HepG2 (cell line): ENCODE data around the gene CLDN4. TPM values are rescaled to one million over a fixed set of nuclear protein-coding genes. Genes with fewer than 3 reads are reported as not detected.

Experiments
- ATAC-seq: fragments of 200-7000 bp; cut with Tn5 transposase; 3 replicates; pipeline ENCODE4 v1.9.1; 2020; ENCODE audit warnings: mild to moderate bottlenecking, moderate library complexity
- BruUV-seq: library from RNA; stranded (reverse); fragments of 400-500 nt; replicated peaks from 2 replicates; lab custom pipeline; 2021; lab: Mats Ljungman, UMichigan
- CTCF ChIA-PET: fragments of 300-600 bp; formaldehyde crosslinking; extraction: SDS; loops from one replicate; lab custom pipeline; 2021; ENCODE audit warnings: low total read pairs, inconsistent platforms, low intra/inter-chr PET ratio; lab: Yijun Ruan, JAX
- POLR2A ChIA-PET: fragments of 350-600 bp; sonication (Branson Sonifier 250); formaldehyde crosslinking; loops from one replicate; lab custom pipeline; 2020; ENCODE audit warnings: antibody characterized with exemption, inconsistent platforms; lab: Yijun Ruan, JAX
- DNase-seq: peaks from one replicate; pipeline ENCODE4 v3.0.0-alpha.2; 2015; ENCODE audit warnings: low spot score
- FAIRE-seq: peaks from 3 replicates; lab custom pipeline; 2011; peaks lifted over from hg19 to GRCh38; lab: Jason Lieb, UNC
- H2AFZ ChIP-seq: one replicate; pipeline ENCODE4 v1.6.1; 2011; ENCODE audit warnings: low read length, inconsistent platforms
- H3K27ac ChIP-seq: fragments of 300-600 bp; 3 replicates; pipeline ENCODE4 v1.8.0; 2011; ENCODE audit warnings: mixed run types, mild to moderate bottlenecking, mixed read lengths, low read length, inconsistent platforms; ENCODE audit not compliant: insufficient read depth; ENCODE audit errors: extremely low read length
- H3K27me3 ChIP-seq, 2 experiments: fragments of 200-600 bp in 1 of 2; 2 replicates in 1 of 2; 3 replicates in 1 of 2; pipeline versions ENCODE4 v1.6.0 to v1.8.0; 2011; ENCODE audit warnings: low read length in 2 of 2, mild to moderate bottlenecking in 2 of 2, moderate library complexity in 2 of 2, inconsistent platforms in 1 of 2; ENCODE audit not compliant: insufficient read depth in 2 of 2, control insufficient read depth in 1 of 2
- H3K36me3 ChIP-seq, 2 experiments: fragments of 200-600 bp in 1 of 2; replicated peaks in 1 of 2; 2 replicates in 1 of 2; 3 replicates in 1 of 2; pipeline versions ENCODE4 v1.5.1 to v1.8.0; 2011; ENCODE audit warnings: low read length in 2 of 2, inconsistent platforms in 1 of 2; ENCODE audit not compliant: insufficient read depth in 2 of 2, control insufficient read depth in 1 of 2
- H3K4me1 ChIP-seq: 2 replicates; pipeline ENCODE4 v1.5.1; 2012; ENCODE audit warnings: low read length, inconsistent platforms; ENCODE audit not compliant: insufficient read depth
- H3K4me2 ChIP-seq: 2 replicates; pipeline ENCODE4 v1.6.0; 2011; ENCODE audit warnings: low read depth, low read length, inconsistent platforms
- H3K4me3 ChIP-seq, 3 experiments: fragments of 200-600 bp in 1 of 3; sonication (generic), shearing (Covaris generic) in 1 of 3; replicated peaks in 1 of 3; 2 replicates each; pipeline ENCODE4 v1.5.1; 2011 to 2016; ENCODE audit warnings: low read length in 3 of 3, inconsistent platforms in 2 of 3, low read depth in 2 of 3, mild to moderate bottlenecking in 2 of 3, control low read depth in 1 of 3, mixed read lengths in 1 of 3; ENCODE audit not compliant: insufficient read depth in 1 of 3
- H3K79me2 ChIP-seq: one replicate; pipeline ENCODE4 v1.6.1; 2011; ENCODE audit warnings: low read length, inconsistent platforms; ENCODE audit not compliant: insufficient read depth
- H3K9ac ChIP-seq: 2 replicates; pipeline ENCODE4 v1.6.0; 2011; ENCODE audit warnings: mild to moderate bottlenecking, low read depth, low read length, inconsistent platforms; ENCODE audit not compliant: insufficient read depth
- H3K9me3 ChIP-seq: 2 replicates; pipeline ENCODE4 v1.5.1; 2012; ENCODE audit warnings: mild to moderate bottlenecking, low read length
- H4K20me1 ChIP-seq: 2 replicates; pipeline ENCODE4 v1.6.0; 2011; ENCODE audit warnings: inconsistent platforms, mild to moderate bottlenecking, low read length, moderate library complexity; ENCODE audit not compliant: insufficient read depth
- BCL6 ChIP-seq: IDR thresholded peaks from 2 replicates; pipeline ENCODE4 v1.6.1; 2016; ENCODE audit warnings: missing genetic modification reagents, missing compliant biosample characterization
- CBX1 ChIP-seq: IDR thresholded peaks from one replicate; pipeline ENCODE4 v1.6.1; 2016; ENCODE audit warnings: antibody characterized with exemption, low read depth
- CBX5 ChIP-seq: sonication (generic); formaldehyde crosslinking; IDR thresholded peaks from 2 replicates; pipeline ENCODE4 v1.4.0; 2020; ENCODE audit warnings: missing genetic modification reagents, borderline replicate concordance
- CHD4 ChIP-seq: fragments of 200-600 bp; sonication (generic); IDR thresholded peaks from 2 replicates; pipeline ENCODE4 v1.7.0; 2017; ENCODE audit warnings: mild to moderate bottlenecking, low read length, borderline replicate concordance
- DBP ChIP-seq: sonication (generic); formaldehyde crosslinking; IDR thresholded peaks from 2 replicates; pipeline ENCODE4 v1.4.0; 2020; ENCODE audit warnings: missing genetic modification reagents; ENCODE audit errors: not compliant biosample characterization
- FLYWCH1 ChIP-seq: sonication (generic); formaldehyde crosslinking; IDR thresholded peaks from 2 replicates; pipeline ENCODE4 v1.8.1; 2023; ENCODE audit warnings: mild to moderate bottlenecking, missing genetic modification reagents
- HDAC1 ChIP-seq: sonication (generic); formaldehyde crosslinking; IDR thresholded peaks from 2 replicates; pipeline ENCODE4 v1.5.1; 2020; ENCODE audit warnings: mild to moderate bottlenecking, missing genetic modification reagents
- HOXA9 ChIP-seq: sonication (generic); formaldehyde crosslinking; IDR thresholded peaks from 2 replicates; pipeline ENCODE4 v1.8.1; 2022; ENCODE audit warnings: missing genetic modification reagents, mild to moderate bottlenecking, moderate library complexity, borderline replicate concordance
- JARID2 ChIP-seq: sonication (generic); formaldehyde crosslinking; IDR thresholded peaks from 2 replicates; pipeline ENCODE4 v1.8.1; 2023; ENCODE audit warnings: missing genetic modification reagents, inconsistent platforms; ENCODE audit not compliant: insufficient replicate concordance
- MIER3 ChIP-seq: IDR thresholded peaks from 2 replicates; pipeline ENCODE4 v1.6.1; 2016; ENCODE audit warnings: missing compliant biosample characterization, borderline replicate concordance
- SKI ChIP-seq: fragments of 450-650 bp; IDR thresholded peaks from one replicate; pipeline ENCODE4 v1.6.1; 2018; ENCODE audit warnings: mild to moderate bottlenecking; ENCODE audit not compliant: partially characterized antibody
- SPEN ChIP-seq: sonication (generic); formaldehyde crosslinking; IDR thresholded peaks from 2 replicates; pipeline ENCODE4 v1.5.1; 2020; ENCODE audit warnings: low read depth, mild to moderate bottlenecking, missing genetic modification reagents
- ZGPAT ChIP-seq: IDR thresholded peaks from 2 replicates; pipeline ENCODE4 v1.6.1; 2016; ENCODE audit warnings: mild to moderate bottlenecking
- ZNF619 ChIP-seq: sonication (generic); formaldehyde crosslinking; IDR thresholded peaks from 2 replicates; pipeline ENCODE4 v1.4.0; 2020; ENCODE audit warnings: mild to moderate bottlenecking, missing genetic modification reagents
- ZNF629 ChIP-seq: sonication (generic); formaldehyde crosslinking; conservative IDR thresholded peaks from 2 replicates; pipeline ENCODE4 v1.5.0; 2020; ENCODE audit warnings: missing genetic modification reagents
- ZNF639 ChIP-seq: conservative IDR thresholded peaks from 2 replicates; pipeline ENCODE4 v1.6.1; 2018; ENCODE audit warnings: missing genetic modification reagents
- WGBS: methylation state at CpG from one replicate; pipeline ENCODE4 v1.1.6; 2017; ENCODE audit warnings: low lambda C conversion rate; 5-methylcytosine and 5-hydroxymethylcytosine counted together
- in situ Hi-C: cut with HindIII; loops from 2 replicates; pipeline ENCODE4 v1.10.0; 2017; ENCODE audit warnings: low pct_unique_long_range_greater_than_20kb; ENCODE audit not compliant: extremely low pct_ligation_motif_present
- intact Hi-C: fragments of 100-400 bp; cut with micrococcal nuclease; formaldehyde crosslinking; loops from one replicate; pipeline ENCODE4 v1.10.0; 2022; ENCODE audit not compliant: unreplicated experiment
- polyA plus RNA-seq, 8 experiments: library from polyadenylated mRNA; depleted of rRNA in 3 of 8; stranded (reverse) in 7 of 8; unstranded in 1 of 8; fragments of >200 nt; fragmentation: Illumina TruSeq in 4 of 8; extraction: Trizol in 4 of 8; gene quantifications; 2 replicates each; pipeline versions ENCODE4 v1.2.1 to v1.2.3, GENCODE V29; 2011 to 2016; ENCODE audit warnings: low read depth in 4 of 8, missing spikeins in 1 of 8, mixed read lengths in 1 of 8; ENCODE audit not compliant: insufficient read depth in 1 of 8
- total RNA-seq, 5 experiments: library from RNA; depleted of rRNA; stranded (reverse); fragments of >200 nt; fragmentation: Illumina TruSeq; extraction: Trizol; gene quantifications; 2 replicates each; pipeline ENCODE4 v1.2.3, GENCODE V29; 2016; ENCODE audit warnings: low read depth in 1 of 5
- TF ChIP-seq, protein P1 (sequence below): sonication (generic); formaldehyde crosslinking; IDR thresholded peaks from 2 replicates; pipeline ENCODE4 v1.4.0; 2020; ENCODE audit warnings: mild to moderate bottlenecking, missing genetic modification reagents
- TF ChIP-seq, protein P2 (sequence below): sonication (generic); formaldehyde crosslinking; conservative IDR thresholded peaks from 2 replicates; pipeline ENCODE4 v1.5.0; 2020; ENCODE audit warnings: missing genetic modification reagents

Gene CLDN4
- total and polyA plus RNA-seq, 2 of the 13 experiments (the other 11 are each of a cell fraction or from before 2014, with no cell fraction given), result 28.2 to 35.7 TPM

GRCh38 chr7:73838642-73839041 is 7.8 kb downstream of the CLDN4 start (continued):
- no peak for TF ChIP-seq MIER3 (CRISPR knock-in tag)

DNA sequence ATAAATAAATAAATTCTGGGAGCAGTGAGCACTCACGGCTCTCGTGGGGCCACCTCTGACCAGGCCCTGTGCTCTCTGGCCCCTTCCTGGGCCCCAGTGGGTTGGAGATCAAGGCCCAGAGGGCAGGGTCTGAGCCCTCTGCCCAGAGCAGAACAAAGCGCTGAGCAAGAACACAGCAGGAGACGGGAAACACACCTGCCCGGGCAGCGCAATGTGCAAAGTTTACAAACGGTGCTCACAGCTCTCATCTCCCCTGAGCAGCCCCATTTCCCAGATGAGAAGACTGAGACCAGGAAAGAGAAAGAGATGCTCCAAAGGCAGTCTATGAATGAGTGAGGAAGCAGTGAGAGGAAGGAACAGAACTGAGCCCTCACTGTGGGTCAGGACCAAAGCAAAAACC is 8.5 kb downstream of the CLDN4 start:
- Histone ChIP-seq H2AFZ (no peak overlapping the region), H3K36me3 (no peaks in the 10 kb centered on the region), H3K27me3 (no peaks in the 10 kb centered on the region), H4K20me1 (no peaks in the 10 kb centered on the region), H3K4me1 (peaks cover 49% of the 10 kb centered on the region), H3K27ac (no peak overlapping the region), H3K4me3 (no peak overlapping the region), H3K79me2 (no peaks in the 10 kb centered on the region), H3K9me3 (no peaks in the 10 kb centered on the region), H3K4me2 (peak overlapping the region; percentile 16; the same call in 1 of the 2 replicates), H3K9ac (no peak overlapping the region)
- in situ Hi-C loops (no loop called here), intact Hi-C loops (no loop called here)
- WGBS, result 17% methylated on average over 7 of the region's 7 CpGs
- ChIA-PET CTCF (no interaction called here), POLR2A (no interaction called here)
- DNase-seq (no peak), ATAC-seq (no peak), FAIRE-seq (no peak)
- BruUV-seq, result no TSS peak
- TF ChIP-seq, protein P1, sequence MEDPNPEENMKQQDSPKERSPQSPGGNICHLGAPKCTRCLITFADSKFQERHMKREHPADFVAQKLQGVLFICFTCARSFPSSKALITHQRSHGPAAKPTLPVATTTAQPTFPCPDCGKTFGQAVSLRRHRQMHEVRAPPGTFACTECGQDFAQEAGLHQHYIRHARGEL (CRISPR knock-in tag), result no peak
- TF ChIP-seq FLYWCH1 (CRISPR knock-in tag) (no peak), ZNF639 (no peak), SKI (no peak), BCL6 (0 out of 2 replicates have a peak, but pooled peaks have one; percentile 7), JARID2 (CRISPR knock-in tag) (no peak), ZNF619 (CRISPR knock-in tag) (no peak), SPEN (CRISPR knock-in tag) (no peak), CBX5 (CRISPR knock-in tag) (0 out of 2 replicates have a peak, but pooled peaks have one; percentile 40), DBP (CRISPR knock-in tag) (no peak), ZNF629 (CRISPR knock-in tag) (peak; percentile 99), CHD4 (peak; percentile 53; the same call in 1 of the 2 replicates), HDAC1 (CRISPR knock-in tag) (peak; percentile 49; the same call in 1 of the 2 replicates), HOXA9 (no peak), CBX1 (peak; percentile 40), ZGPAT (no peak)
- TF ChIP-seq, protein P2, sequence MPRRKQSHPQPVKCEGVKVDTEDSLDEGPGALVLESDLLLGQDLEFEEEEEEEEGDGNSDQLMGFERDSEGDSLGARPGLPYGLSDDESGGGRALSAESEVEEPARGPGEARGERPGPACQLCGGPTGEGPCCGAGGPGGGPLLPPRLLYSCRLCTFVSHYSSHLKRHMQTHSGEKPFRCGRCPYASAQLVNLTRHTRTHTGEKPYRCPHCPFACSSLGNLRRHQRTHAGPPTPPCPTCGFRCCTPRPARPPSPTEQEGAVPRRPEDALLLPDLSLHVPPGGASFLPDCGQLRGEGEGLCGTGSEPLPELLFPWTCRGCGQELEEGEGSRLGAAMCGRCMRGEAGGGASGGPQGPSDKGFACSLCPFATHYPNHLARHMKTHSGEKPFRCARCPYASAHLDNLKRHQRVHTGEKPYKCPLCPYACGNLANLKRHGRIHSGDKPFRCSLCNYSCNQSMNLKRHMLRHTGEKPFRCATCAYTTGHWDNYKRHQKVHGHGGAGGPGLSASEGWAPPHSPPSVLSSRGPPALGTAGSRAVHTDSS (CRISPR knock-in tag), result no peak
